Upper lobe of left lung (tissue), 6 donors: Measurements from ENCODE around the gene ANAPC2. TPM values are rescaled to one million over a fixed set of nuclear protein-coding genes. Genes with fewer than 3 reads are reported as not detected.

Experiments used
- ATAC-seq, 2 donors: fragments of 200-7000 bp; cut with Tn5 transposase; one replicate each; pipeline ENCODE4 v1.9.1; 2022; ENCODE audit warnings: mild to moderate bottlenecking in 2 of 2, moderate library complexity in 2 of 2; ENCODE audit not compliant: low FRiP score in 2 of 2
- DNase-seq, 2 donors: peaks; one replicate each; pipeline ENCODE4 v3.0.0-alpha.2; 2019 to 2020
- H3K27ac ChIP-seq, 4 donors: fragments of 200-600 bp; sonication (generic); one replicate each; pipeline ENCODE4 v1.5.1; 2016 to 2019
- H3K27me3 ChIP-seq, 4 donors: fragments of 200-600 bp; sonication (generic); one replicate each; pipeline ENCODE4 v1.5.1; 2017 to 2019
- H3K36me3 ChIP-seq, 4 donors: fragments of 200-600 bp; sonication (generic); one replicate each; pipeline ENCODE4 v1.5.1; 2016 to 2019
- H3K4me1 ChIP-seq, 4 donors: fragments of 200-600 bp; sonication (generic); one replicate each; pipeline ENCODE4 v1.5.1; 2018 to 2019
- H3K4me3 ChIP-seq, 4 donors: fragments of 200-600 bp; sonication (generic); one replicate each; pipeline ENCODE4 v1.5.1; 2017 to 2019; ENCODE audit warnings: mild to moderate bottlenecking in 2 of 4, moderate library complexity in 1 of 4
- H3K9me3 ChIP-seq, 4 donors: fragments of 200-600 bp; sonication (generic); one replicate each; pipeline ENCODE4 v1.5.1; 2018 to 2019
- EP300 ChIP-seq, 4 donors: sonication (generic); formaldehyde crosslinking; IDR thresholded peaks; one replicate each; pipeline ENCODE4 v1.5.1; 2017; ENCODE audit warnings: antibody characterized with exemption in 4 of 4, control low read depth in 2 of 4
- POLR2A ChIP-seq, 4 donors: fragments of 450-650 bp; IDR thresholded peaks; one replicate each; pipeline ENCODE4 v1.5.1; 2016 to 2017; ENCODE audit warnings: antibody characterized with exemption in 4 of 4, mild to moderate bottlenecking in 2 of 4
- POLR2AphosphoS5 ChIP-seq, 2 donors: sonication (generic); formaldehyde crosslinking; IDR thresholded peaks; one replicate each; pipeline ENCODE4 v1.5.1; 2017; ENCODE audit warnings: antibody characterized with exemption in 2 of 2
- WGBS, 2 donors: methylation state at CpG; one replicate each; pipeline ENCODE4 v1.1.5; 2017 to 2018; 5-methylcytosine and 5-hydroxymethylcytosine counted together
- total RNA-seq, 6 donors: library from RNA; depleted of rRNA in 4 of 6; stranded (reverse); fragments of >200 nt in 4 of 6; gene quantifications; one replicate each; pipeline versions ENCODE4 v1.1.0 to v1.2.1, GENCODE V29; 2016 to 2021
- TF ChIP-seq, protein P1 (sequence below), 6 experiments: fragments of 450-650 bp in 4 of 6; fragments of 200-600 bp in 2 of 6; sonication (generic) in 2 of 6; IDR thresholded peaks; one replicate each; pipeline ENCODE4 v1.5.1; 2016 to 2019; ENCODE audit warnings: antibody characterized with exemption in 6 of 6
- donor health status: DM: no; HTN: no; CAD: no; lungs with moderate emphysema.
- donor health status: DM: no; HTN: yes; CAD: no; lungs with severe emphysema.

The ANAPC2 gene
- total RNA-seq, 6 donors from 2014 or later = 31.9 to 174 (median 67.3) TPM

DNA sequence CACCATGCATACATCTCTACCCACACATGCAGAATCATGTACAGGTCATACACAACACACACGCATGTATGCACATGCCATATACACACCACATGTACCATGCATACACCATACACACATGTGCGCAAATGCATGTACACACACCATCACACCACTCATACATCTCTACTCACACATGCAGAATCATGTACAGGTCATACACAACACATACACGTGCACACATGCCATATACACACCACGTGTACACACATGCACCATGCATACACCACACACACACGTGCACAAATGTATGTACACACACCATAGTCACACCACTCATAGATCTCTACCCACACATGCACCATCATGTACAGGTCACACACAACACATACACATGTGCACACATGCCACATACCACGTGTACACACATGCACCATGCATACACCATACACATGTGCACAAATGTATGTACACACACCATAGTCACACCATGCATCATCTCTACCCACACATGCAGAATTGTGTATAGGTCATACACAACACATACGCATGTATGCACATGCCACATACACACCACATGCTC lies 35.4 kb downstream of the ANAPC2 start:
- peaks cover 0 to 6% (median 0%) of the 10 kb centered on the region in 4 donors for H3K9me3 ChIP-seq
- peaks cover 0 to 18% (median 13%) of the 10 kb centered on the region in 4 donors for H3K27me3 ChIP-seq
- 88 to 94% methylated on average over 7 of the region's 7 CpGs for WGBS, 2 donors
- no peak overlapping the region for H3K4me3 ChIP-seq
- TF ChIP-seq EP300 (IDR thresholded peaks at IDR 0.05) = no peak
- TF ChIP-seq, protein P1, sequence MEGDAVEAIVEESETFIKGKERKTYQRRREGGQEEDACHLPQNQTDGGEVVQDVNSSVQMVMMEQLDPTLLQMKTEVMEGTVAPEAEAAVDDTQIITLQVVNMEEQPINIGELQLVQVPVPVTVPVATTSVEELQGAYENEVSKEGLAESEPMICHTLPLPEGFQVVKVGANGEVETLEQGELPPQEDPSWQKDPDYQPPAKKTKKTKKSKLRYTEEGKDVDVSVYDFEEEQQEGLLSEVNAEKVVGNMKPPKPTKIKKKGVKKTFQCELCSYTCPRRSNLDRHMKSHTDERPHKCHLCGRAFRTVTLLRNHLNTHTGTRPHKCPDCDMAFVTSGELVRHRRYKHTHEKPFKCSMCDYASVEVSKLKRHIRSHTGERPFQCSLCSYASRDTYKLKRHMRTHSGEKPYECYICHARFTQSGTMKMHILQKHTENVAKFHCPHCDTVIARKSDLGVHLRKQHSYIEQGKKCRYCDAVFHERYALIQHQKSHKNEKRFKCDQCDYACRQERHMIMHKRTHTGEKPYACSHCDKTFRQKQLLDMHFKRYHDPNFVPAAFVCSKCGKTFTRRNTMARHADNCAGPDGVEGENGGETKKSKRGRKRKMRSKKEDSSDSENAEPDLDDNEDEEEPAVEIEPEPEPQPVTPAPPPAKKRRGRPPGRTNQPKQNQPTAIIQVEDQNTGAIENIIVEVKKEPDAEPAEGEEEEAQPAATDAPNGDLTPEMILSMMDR (IDR thresholded peaks at IDR 0.05) = no peak
- TF ChIP-seq POLR2AphosphoS5 (IDR thresholded peaks at IDR 0.05) = no peak
- TF ChIP-seq POLR2A (IDR thresholded peaks at IDR 0.05) = no peak
- peaks cover 8 to 14% (median 9%) of the 10 kb centered on the region in 4 donors for H3K4me1 ChIP-seq
- H3K27ac ChIP-seq = no peak overlapping the region
- no peaks in the 10 kb centered on the region for H3K36me3 ChIP-seq
- DNase-seq (no peak), ATAC-seq (no peak)

DNA sequence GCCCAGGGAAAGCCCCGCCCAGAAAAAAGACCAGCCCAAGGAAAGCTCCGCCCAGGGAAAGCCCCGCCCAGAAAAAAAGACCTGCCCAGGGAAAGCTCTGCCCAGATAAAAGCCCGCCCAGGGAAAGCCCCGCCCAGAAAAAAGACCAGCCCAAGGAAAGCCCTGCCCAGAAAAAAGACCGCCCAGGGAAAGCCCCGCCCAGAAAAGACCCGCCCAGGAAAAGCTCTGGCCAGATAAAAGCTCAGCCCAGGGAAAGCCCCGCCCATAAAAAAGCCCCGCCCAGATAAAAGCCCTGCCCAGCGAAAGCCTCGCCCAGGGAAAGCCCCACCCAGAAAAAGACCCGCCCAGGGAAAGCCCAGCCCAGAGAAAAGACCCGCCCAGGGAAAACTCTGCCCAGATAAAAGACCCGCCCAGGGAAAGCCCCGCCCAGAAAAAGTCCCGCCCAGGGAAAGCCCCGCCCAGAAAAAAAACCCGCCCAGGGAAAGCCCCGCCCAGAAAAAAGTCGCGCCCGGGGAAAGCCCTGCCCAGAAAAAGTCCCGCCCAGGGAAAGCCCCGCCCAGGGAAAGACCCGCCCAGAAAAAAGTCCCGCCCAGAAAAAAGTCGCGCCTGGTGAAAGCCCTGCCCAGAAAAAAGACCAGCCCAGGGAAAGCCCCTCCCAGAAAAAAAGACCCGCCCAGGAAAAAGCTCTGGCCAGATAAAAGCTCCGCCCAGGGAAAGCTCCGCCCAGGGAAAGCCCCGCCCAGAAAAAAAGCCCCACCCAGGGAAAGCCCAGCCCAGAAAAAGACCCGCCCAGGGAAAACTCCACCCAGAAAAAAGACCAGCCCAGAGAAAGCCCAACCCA lies 37.5 kb downstream of the ANAPC2 start:
- Histone ChIP-seq H3K36me3 (no peaks in the 10 kb centered on the region), H3K27ac (no peak overlapping the region), H3K27me3 (peaks cover 0 to 9% (median 0%) of the 10 kb centered on the region in 4 donors), H3K4me1 (no peaks in the 10 kb centered on the region), H3K9me3 (peaks cover 0 to 6% (median 0%) of the 10 kb centered on the region in 4 donors), H3K4me3 (no peak overlapping the region)
- 29 to 34% methylated on average over 33 to 34 of the region's 34 CpGs for WGBS, 2 donors
- peak in 1 of 2 donors; percentile 38 for DNase-seq
- ATAC-seq = no peak
- TF ChIP-seq POLR2A (IDR thresholded peaks at IDR 0.05) = no peak
- no peak for TF ChIP-seq EP300 (IDR thresholded peaks at IDR 0.05)
- no peak for TF ChIP-seq POLR2AphosphoS5 (IDR thresholded peaks at IDR 0.05)
- TF ChIP-seq, protein P1 (IDR thresholded peaks at IDR 0.05) = no peak

DNA sequence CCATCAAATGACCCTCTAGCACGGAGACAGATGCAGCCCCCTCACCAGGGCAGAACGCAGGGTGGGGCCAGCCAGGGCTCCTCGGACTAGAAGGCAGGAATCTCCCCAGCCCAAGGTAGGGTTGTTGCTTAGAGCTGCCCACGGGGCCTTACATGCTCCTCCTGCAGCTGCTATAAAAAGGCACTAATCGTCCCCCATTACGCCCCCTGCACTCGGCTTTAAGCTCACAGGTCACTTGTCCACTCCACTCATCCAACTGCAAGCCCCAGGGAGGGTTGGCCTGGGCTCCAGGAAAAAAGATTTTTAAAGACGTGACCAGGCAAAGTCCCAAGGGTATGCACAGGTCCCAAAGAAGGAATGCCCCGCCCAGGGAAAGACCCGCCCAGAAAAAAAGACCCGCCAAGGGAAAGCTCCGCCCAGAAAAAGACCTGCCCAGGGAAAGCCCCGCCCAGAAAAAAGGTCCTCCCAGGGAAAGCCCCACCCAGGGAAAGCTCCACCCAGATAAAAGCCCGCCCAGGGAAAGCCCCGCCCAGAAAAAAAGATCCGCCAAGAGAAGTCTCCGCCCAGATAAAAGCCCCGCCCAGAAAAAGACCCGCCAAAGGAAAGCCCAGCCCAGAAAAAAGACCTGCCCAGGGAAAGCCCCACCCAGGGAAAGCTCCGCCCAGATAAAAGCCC lies 38.3 kb downstream of the ANAPC2 start:
- DNase-seq (peak in 1 of 2 donors; percentile 20), ATAC-seq (no peak)
- Histone ChIP-seq H3K4me3 (no peak overlapping the region), H3K4me1 (no peaks in the 10 kb centered on the region), H3K27ac (no peak overlapping the region), H3K9me3 (peaks cover 0 to 6% (median 0%) of the 10 kb centered on the region in 4 donors), H3K36me3 (no peaks in the 10 kb centered on the region), H3K27me3 (peaks cover 0 to 8% (median 0%) of the 10 kb centered on the region in 4 donors)
- WGBS, 2 donors = 55 to 60% methylated on average over 16 to 20 of the region's 20 CpGs
- TF ChIP-seq POLR2AphosphoS5 (IDR thresholded peaks at IDR 0.05) (no peak), EP300 (IDR thresholded peaks at IDR 0.05) (no peak)

DNA sequence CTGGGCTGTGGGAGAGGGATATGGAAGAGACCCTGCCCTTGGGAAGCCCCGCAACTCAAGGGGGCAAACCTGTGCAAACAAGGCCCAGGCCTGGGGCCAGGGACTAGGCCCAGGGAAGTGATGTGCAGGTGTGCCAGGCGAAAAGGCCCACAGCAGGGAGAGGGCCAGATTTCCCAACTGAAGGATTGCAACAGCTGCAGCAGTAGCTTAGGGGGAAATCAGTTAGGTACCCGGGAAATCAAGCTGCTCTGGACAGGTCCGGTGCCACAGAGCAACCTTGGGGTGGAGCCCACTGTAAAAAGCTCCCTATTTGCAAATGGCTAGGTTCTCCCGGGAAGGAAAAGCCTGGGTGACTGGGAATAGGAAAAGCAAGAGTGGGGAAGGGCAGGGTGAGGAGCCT lies 39.0 kb downstream of the ANAPC2 start:
- no peaks in the 10 kb centered on the region for H3K36me3 ChIP-seq
- ATAC-seq = no peak
- H3K4me1 ChIP-seq = no peaks in the 10 kb centered on the region
- WGBS, 2 donors = 84 to 91% methylated on average over 4 to 5 of the region's 5 CpGs
- H3K27ac ChIP-seq = no peak overlapping the region
- H3K4me3 ChIP-seq = no peak overlapping the region
- DNase-seq = peak in 1 of 2 donors; percentile 3
- peaks cover 0 to 8% (median 0%) of the 10 kb centered on the region in 4 donors for H3K27me3 ChIP-seq
- peaks cover 0 to 6% (median 0%) of the 10 kb centered on the region in 4 donors for H3K9me3 ChIP-seq
- TF ChIP-seq POLR2AphosphoS5 (IDR thresholded peaks at IDR 0.05) = no peak
- TF ChIP-seq EP300 (IDR thresholded peaks at IDR 0.05) = no peak
- TF ChIP-seq, protein P1 (IDR thresholded peaks at IDR 0.05) = no peak
- no peak for TF ChIP-seq POLR2A (IDR thresholded peaks at IDR 0.05)

DNA sequence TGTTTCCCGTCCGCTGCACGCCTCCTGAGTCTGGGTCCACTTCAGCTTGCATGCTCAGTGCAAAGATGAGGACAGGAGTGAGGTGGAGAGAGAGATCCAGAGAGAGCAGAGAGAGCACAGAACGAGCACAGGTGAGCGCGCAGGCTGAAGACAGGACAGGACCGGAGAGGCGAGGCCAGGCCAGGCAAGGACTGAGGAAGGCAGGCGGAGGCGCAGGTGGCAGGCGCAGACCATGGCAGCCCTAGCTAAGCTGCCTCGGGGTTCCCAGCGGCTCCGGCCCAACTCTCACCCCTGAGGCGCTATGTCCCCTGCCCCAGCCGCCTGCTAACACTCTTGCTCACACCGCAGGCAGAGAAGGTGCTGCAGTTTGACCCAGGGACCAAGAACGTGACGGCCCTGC lies 39.7 kb downstream of the ANAPC2 start:
- Histone ChIP-seq H3K27ac (no peak overlapping the region), H3K36me3 (no peaks in the 10 kb centered on the region), H3K9me3 (peaks cover 0 to 6% (median 0%) of the 10 kb centered on the region in 4 donors), H3K27me3 (peaks cover 0 to 8% (median 0%) of the 10 kb centered on the region in 4 donors), H3K4me1 (no peaks in the 10 kb centered on the region), H3K4me3 (no peak overlapping the region)
- no peak for ATAC-seq
- TF ChIP-seq POLR2A (IDR thresholded peaks at IDR 0.05) (no peak), EP300 (IDR thresholded peaks at IDR 0.05) (no peak), POLR2AphosphoS5 (IDR thresholded peaks at IDR 0.05) (no peak)
- TF ChIP-seq, protein P1 (IDR thresholded peaks at IDR 0.05) = no peak
- WGBS, 2 donors = 74 to 76% methylated on average over 14 to 19 of the region's 19 CpGs
- peak in 1 of 2 donors; percentile 59 for DNase-seq
